Calu3 (cell line): ENCODE data around the gene PEX6. TPM values are rescaled to one million over a fixed set of nuclear protein-coding genes. Genes with fewer than 3 reads are reported as not detected.

ENCODE experiments used
- BruUV-seq: library from RNA; stranded (reverse); fragments of 400-500 nt; replicated peaks from 2 replicates; lab custom pipeline; 2021; lab: Mats Ljungman, UMichigan
- CTCF ChIA-PET: fragments of 300-600 bp; sonication (Branson Sonifier 250); formaldehyde crosslinking; loops from one replicate; lab custom pipeline; 2022; ENCODE audit warnings: antibody characterized with exemption; lab: Charles Lee
- DNase-seq: peaks from one replicate; pipeline ENCODE4 v3.0.0; 2022
- H3K27ac Mint-ChIP-seq: one replicate; pipeline ENCODE4 v1.8.0; 2022; ENCODE audit warnings: mixed read lengths; ENCODE audit not compliant: unreplicated experiment
- H3K27me3 Mint-ChIP-seq: one replicate; pipeline ENCODE4 v1.8.0; 2022; ENCODE audit warnings: mixed read lengths; ENCODE audit not compliant: unreplicated experiment
- H3K36me3 Mint-ChIP-seq: one replicate; pipeline ENCODE4 v1.8.0; 2022; ENCODE audit warnings: mild to moderate bottlenecking, moderate library complexity, mixed read lengths; ENCODE audit not compliant: insufficient read depth, unreplicated experiment
- H3K4me1 Mint-ChIP-seq: one replicate; pipeline ENCODE4 v1.8.0; 2022; ENCODE audit warnings: mild to moderate bottlenecking, low read depth, mixed read lengths; ENCODE audit not compliant: unreplicated experiment
- H3K4me3 Mint-ChIP-seq: one replicate; pipeline ENCODE4 v1.8.0; 2022; ENCODE audit warnings: mild to moderate bottlenecking, low read depth, moderate library complexity, mixed read lengths; ENCODE audit not compliant: unreplicated experiment
- H3K9me3 Mint-ChIP-seq: one replicate; pipeline ENCODE4 v1.8.0; 2022; ENCODE audit warnings: low read depth, mixed read lengths; ENCODE audit not compliant: unreplicated experiment
- intact Hi-C: fragments of 100-400 bp; cut with micrococcal nuclease; formaldehyde crosslinking; loops from one replicate; pipeline ENCODE4 v1.10.0; 2022; ENCODE audit not compliant: unreplicated experiment
- total RNA-seq: library from RNA; stranded (reverse); gene quantifications from 2 replicates; pipeline ENCODE4 v1.2.3, GENCODE V29; 2022
- TF ChIP-seq, protein P1 (sequence below): fragments of 200-600 bp; IDR thresholded peaks from one replicate; pipeline ENCODE4 v1.8.0; 2022; ENCODE audit warnings: antibody characterized with exemption; ENCODE audit not compliant: unreplicated experiment

Gene PEX6
- total RNA-seq, 1 experiment from 2014 or later, result 27.8 TPM

DNA sequence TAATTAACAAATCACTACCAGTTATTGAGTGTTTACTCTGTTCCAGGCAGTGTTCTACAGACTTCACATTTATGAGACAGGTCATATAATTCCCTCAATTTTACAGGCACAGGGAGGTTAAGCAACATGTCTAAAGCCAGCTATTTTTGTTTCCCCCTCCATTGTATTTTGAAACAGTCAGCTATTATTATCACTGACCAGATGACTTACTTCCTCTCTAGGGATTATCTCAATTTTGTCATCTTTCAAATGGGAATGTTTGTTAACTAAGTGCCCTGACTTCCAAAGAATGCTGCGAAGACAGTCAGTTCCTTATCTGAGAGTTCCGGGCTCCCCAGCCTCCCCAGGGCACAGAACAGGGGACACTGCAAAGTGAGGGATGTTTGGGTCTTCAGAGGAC lies 55.3 kb downstream of the PEX6 start:
- peaks cover 6% of the 10 kb centered on the region for H3K36me3 Mint-ChIP-seq
- no peaks in the 10 kb centered on the region for H3K9me3 Mint-ChIP-seq
- intact Hi-C loops, result no loop called here
- H3K4me1 Mint-ChIP-seq, result peaks cover 7% of the 10 kb centered on the region
- no peak overlapping the region for H3K4me3 Mint-ChIP-seq
- H3K27ac Mint-ChIP-seq, result no peak overlapping the region
- peaks cover 18% of the 10 kb centered on the region for H3K27me3 Mint-ChIP-seq
- TF ChIP-seq, protein P1, sequence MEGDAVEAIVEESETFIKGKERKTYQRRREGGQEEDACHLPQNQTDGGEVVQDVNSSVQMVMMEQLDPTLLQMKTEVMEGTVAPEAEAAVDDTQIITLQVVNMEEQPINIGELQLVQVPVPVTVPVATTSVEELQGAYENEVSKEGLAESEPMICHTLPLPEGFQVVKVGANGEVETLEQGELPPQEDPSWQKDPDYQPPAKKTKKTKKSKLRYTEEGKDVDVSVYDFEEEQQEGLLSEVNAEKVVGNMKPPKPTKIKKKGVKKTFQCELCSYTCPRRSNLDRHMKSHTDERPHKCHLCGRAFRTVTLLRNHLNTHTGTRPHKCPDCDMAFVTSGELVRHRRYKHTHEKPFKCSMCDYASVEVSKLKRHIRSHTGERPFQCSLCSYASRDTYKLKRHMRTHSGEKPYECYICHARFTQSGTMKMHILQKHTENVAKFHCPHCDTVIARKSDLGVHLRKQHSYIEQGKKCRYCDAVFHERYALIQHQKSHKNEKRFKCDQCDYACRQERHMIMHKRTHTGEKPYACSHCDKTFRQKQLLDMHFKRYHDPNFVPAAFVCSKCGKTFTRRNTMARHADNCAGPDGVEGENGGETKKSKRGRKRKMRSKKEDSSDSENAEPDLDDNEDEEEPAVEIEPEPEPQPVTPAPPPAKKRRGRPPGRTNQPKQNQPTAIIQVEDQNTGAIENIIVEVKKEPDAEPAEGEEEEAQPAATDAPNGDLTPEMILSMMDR, result no peak
- DNase-seq, result no peak
- CTCF ChIA-PET, result no interaction called here
- no TSS peak for BruUV-seq

DNA sequence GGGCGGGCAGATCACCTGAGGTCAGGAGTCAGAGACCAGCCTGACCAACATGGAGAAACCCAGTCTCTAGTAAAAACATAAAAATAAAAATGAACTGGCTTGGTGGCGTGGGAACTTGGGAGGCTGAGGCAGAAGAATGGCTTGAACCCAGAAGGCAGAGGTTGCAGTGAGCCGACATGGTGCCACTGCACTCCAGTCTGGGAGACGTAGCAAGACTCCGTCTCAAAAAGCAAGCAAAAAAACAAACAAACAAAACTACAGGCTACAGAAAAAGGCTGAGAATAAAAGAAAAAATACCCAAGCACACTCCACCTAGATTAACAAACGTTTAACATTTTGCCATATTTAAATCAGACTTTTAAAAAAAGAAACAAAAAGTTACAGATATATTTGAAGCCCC lies 57.2 kb downstream of the PEX6 start:
- H3K27ac Mint-ChIP-seq, result no peak overlapping the region
- no peaks in the 10 kb centered on the region for H3K36me3 Mint-ChIP-seq
- intact Hi-C loops, result no loop called here
- no TSS peak for BruUV-seq
- no peak overlapping the region for H3K4me3 Mint-ChIP-seq
- H3K4me1 Mint-ChIP-seq, result no peaks in the 10 kb centered on the region
- TF ChIP-seq, protein P1, result no peak
- DNase-seq, result no peak
- H3K27me3 Mint-ChIP-seq, result peaks cover 18% of the 10 kb centered on the region
- H3K9me3 Mint-ChIP-seq, result no peaks in the 10 kb centered on the region
- CTCF ChIA-PET, result interaction anchor here (0.7 kb wide), 1 partner anchor 17 kb away, joined by 6 read pairs; no protein-coding TSS in a partner anchor

- no peaks in the 10 kb centered on the region for H3K36me3 Mint-ChIP-seq
- CTCF ChIA-PET, result no interaction called here
- peaks cover 13% of the 10 kb centered on the region for H3K27me3 Mint-ChIP-seq
- H3K9me3 Mint-ChIP-seq, result no peaks in the 10 kb centered on the region
- intact Hi-C loops, result no loop called here
- no peak overlapping the region for H3K27ac Mint-ChIP-seq
- DNase-seq, result no peak
- TF ChIP-seq, protein P1, result no peak
- BruUV-seq, result no TSS peak
- no peaks in the 10 kb centered on the region for H3K4me1 Mint-ChIP-seq
- no peak overlapping the region for H3K4me3 Mint-ChIP-seq
These were observed 62.7 kb downstream of the PEX6 start for GRCh38 chr6:42916288-42916687.

GRCh38 chr6:42915732-42916131 lies 63.2 kb downstream of the PEX6 start, which contains the start of gene PTCRA:
Gene PTCRA, plus strand, starts transcription at chr6:42916053. Its CDS starts 17 bp downstream, at chr6:42916070.
- no TSS peak for BruUV-seq
- no peaks in the 10 kb centered on the region for H3K4me1 Mint-ChIP-seq
- no peak within 1 kb of the TSS for H3K4me3 Mint-ChIP-seq
- CTCF ChIA-PET, result no interaction called here
- DNase-seq, result no peak
- no peaks in the 10 kb centered on the region for H3K36me3 Mint-ChIP-seq
- intact Hi-C loops, result no loop called here
- H3K27ac Mint-ChIP-seq, result no peak within 1 kb of the TSS
- H3K27me3 Mint-ChIP-seq, result peaks cover 13% of the 10 kb centered on the region
- TF ChIP-seq, protein P1, result no peak
- H3K9me3 Mint-ChIP-seq, result no peaks in the 10 kb centered on the region
